Activated CD4-positive, alpha-beta T cell treated with anti-CD3 and anti-CD28 coated beads, Interleukin-2, Interleukin-4, amounts not matched to agents 100 ng/mL and 50 ng/mL, durations not matched to agents 16 hours and 8 hours (primary cell): Measurements from ENCODE around the gene DCTN2.
"Not testable (repeated sequence)": the region's sequence is repeated elsewhere in the genome, so short reads cannot be mapped to it uniquely, and the experiment has no call there.

Source experiments
- DNase-seq: peaks from one replicate; pipeline ENCODE4 v3.0.0-alpha.2; 2020; ENCODE audit warnings: low spot score

Gene DCTN2

DNA sequence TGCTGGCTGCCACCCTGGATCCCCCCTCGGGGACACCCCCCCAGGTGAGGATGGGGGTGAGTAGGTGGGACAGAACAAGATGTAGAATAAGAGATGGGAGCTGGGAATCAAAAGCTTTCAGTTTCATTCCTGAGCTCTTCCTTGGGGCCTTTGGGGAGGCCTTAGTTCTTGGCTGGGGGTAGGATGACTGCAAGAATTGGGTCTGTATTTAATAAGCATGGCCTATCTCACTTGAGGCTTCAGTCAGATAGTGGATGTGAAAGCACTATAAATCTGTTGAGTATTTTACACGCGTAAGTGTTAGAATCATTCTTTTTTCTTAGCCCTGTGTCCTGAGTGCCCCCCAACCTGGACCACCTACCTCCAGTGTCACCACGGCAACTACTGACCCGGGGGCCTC, 19.8 kb downstream of the DCTN2 start:
- DNase-seq, result no peak

DNA sequence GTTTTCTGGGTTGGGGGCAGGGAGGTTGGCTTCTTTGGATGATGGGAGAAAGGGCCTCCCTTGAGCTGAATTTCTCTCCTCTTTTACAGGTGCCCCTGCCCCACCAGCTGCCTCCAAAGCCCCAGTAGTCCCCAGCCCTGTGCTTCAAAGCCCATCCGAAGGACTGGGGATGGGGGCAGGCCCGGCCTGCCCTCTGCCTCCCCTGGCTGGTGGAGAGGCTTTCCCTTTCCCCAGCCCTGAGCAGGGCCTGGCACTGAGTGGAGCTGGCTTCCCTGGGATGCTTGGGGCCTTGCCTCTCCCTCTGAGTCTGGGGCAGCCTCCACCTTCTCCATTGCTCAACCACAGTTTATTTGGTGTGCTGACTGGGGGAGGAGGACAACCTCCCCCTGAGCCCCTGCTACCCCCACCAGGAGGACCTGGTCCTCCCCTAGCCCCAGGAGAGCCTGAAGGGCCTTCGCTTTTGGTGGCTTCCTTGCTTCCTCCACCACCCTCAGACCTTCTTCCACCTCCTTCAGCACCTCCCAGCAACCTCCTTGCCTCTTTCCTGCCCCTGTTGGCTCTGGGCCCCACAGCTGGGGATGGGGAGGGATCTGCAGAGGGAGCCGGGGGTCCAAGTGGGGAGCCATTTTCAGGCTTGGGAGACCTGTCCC, 20.4 kb downstream of the DCTN2 start:
- DNase-seq, result no peak

DNA sequence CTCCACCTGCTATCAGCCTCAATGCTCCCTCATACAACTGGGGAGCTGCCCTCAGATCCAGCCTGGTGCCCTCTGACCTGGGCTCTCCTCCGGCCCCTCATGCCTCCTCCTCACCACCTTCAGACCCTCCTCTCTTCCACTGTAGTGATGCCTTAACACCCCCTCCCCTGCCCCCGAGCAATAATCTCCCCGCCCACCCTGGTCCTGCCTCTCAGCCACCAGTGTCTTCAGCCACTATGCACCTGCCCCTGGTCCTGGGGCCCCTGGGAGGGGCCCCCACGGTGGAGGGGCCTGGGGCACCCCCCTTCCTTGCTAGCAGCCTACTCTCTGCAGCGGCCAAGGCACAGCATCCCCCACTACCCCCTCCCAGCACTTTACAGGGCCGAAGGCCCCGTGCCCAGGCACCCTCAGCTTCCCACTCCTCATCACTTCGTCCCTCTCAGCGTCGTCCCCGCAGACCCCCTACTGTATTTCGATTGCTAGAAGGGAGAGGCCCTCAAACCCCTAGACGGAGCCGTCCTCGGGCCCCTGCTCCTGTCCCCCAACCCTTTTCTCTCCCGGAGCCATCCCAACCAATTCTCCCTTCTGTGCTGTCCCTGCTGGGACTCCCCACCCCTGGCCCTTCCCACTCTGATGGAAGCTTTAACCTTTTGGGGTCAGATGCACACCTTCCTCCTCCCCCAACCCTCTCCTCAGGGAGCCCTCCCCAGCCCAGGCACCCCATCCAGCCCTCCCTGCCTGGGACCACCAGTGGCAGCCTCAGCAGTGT, 21.2 kb downstream of the DCTN2 start:
- DNase-seq, result no peak

DNA sequence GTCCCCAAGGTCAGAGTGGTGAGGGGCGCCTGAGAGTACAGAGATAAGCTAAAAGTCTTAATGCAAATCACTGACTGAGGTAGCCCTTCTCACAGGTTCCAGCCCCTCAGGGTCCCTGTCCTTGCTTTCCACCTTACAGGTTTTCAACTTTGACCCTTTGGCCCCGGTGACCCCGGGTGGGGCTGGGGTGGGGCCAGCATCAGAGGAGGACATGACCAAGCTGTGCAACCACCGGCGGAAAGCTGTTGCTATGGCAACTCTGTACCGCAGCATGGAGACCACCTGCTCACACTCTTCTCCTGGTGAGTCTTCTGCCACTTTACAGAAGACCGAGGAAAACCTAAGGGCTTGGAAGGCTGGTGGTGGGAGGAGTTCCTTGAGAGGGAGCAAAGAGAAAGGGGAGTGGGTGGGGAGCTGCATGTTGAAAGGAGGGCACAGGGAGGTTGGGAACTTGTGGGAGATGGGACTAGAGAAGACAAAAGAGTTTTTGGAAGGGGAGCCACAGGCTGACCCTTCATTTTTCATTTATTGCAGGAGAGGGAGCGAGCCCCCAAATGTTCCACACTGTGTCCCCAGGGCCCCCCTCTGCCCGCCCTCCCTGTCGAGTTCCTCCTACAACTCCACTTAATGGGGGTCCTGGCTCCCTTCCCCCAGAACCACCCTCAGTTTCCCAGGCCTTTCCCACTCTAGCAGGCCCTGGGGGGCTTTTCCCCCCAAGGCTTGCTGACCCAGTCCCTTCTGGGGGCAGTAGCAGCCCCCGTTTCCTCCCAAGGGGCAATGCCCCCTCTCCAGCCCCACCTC, 22.0 kb downstream of the DCTN2 start:
- DNase-seq, result no peak

DNA sequence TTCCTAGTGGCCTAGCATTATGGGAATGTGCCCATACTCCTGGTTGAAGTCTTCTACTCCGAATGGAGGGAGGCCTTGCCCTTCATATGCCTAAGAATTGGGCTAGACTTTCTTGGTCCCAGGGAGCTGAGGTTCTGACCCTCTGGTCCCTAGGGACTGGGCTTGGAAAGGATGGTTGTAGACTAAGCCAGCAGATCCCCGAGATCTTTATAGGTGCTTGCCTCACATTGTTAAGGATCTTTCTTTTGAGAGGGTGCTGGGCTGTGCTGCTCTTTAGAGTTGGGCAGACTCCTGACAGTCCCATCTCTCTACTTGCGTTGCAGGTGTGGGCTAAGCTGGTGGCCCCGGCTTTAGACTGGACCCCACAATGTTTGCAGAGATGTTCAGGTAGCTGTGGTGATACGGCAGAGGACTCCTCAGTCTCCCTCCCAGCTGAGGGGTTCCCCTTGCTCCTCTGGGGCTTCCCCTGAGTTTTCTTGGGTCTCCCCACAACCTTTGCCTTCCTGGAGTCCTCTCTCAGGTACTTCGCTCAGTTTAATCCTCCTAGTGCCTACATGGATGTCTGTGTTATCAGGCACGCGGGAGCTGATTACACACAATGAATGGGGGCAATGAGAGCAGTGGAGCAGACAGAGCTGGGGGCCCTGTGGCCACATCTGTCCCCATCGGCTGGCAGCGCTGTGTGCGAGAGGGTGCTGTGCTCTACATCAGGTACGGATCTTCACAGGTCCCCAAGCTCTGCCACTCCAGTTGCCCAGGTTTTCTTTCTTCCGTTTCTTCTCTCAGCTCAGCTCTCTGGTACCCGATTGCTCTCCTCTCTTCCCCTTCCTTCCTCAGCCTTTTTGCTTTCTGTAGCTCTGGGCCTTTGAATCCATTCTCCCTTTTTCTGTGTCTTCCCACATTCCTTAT, 23.0 kb downstream of the DCTN2 start:
- DNase-seq, result no peak

DNA sequence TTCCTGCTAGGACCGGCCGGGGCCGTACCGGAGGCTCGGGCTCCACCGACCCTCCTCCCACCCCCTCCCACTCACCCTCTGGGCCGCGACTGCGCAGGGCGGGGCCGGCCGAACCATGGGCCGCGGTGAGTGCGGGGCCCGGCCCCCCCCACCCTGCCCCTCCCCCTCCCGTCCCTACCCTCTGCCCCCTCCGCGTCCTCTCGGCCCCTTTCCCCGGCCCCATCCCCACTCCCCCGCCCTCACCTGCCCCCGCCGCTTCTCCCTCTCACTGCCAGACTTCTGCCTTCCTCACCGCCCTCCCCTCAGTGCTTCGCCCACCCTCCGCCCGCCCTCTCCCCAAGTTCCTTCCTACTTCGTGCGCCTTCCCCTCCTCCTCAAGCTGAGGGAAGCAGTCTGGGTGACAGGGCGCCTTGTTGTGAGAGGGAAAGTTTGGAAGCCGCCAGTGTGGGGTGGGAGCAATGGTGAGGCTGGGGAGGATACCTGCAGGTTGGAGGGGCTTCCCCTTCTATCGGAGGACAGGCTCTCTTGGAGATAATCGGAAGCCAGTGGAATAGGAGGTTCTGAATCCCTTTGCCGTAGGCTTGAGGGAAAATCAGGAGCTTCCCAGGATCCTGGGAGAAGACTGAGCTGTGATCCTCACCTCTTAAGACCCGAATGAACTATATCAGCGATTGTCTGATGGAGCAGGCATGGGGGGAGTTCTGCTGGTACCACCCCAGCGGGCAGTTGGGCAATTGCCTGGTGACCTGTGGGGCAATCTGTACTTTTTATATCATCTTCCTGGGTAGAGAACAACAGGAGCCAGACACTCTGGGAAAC, 23.9 kb downstream of the DCTN2 start:
- peak; percentile 31 for DNase-seq

DNA sequence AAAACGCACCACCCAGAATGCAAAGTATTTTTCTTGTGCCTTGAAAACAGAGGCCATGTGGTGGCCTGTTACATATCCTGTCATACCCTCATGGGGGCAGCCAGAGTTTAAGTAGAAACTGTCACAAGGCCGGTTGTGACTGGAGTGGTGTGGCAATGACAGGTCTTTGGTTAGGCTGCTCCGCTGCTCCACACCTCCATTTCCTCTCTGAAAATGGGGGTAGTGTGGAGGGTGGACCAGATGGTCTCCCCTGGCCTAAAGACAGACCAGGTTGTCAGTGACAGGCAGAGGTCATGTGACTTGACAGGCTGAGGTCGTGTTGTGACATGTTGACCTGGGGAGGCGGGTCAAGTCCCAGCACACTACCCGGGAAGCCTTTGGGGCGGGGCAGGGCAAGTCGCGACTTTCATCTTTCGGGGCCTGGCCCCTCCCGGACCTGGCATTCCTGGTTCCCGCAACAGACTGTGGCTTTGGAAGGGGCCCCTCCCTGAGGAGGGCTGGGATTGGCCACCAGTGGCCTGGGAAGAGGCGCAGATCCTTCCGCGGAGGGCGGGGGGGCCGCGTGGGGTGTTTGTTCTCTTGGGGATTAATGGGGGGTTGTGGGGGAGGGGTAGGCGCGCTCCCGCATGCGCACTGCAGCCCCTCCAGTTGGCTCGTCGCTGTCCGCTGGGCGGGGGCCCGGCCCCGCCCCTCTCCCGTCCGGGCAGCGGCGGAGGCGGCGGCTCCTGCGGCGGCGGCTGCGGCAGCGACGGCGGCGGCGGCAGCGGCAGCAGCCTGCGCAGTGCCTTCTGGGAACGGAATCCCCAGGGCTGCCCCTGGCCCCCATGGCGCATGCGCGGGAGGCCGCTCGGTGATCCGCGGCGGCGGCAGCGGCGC, 24.7 kb downstream of the DCTN2 start, which contains the start of gene MBD6:
Gene MBD6, plus strand, starts transcription at position 814 of the 876 bp plus-strand sequence. CDS start 1,480 bp downstream, outside the sequence.
- peak; percentile 87 for DNase-seq

DNA sequence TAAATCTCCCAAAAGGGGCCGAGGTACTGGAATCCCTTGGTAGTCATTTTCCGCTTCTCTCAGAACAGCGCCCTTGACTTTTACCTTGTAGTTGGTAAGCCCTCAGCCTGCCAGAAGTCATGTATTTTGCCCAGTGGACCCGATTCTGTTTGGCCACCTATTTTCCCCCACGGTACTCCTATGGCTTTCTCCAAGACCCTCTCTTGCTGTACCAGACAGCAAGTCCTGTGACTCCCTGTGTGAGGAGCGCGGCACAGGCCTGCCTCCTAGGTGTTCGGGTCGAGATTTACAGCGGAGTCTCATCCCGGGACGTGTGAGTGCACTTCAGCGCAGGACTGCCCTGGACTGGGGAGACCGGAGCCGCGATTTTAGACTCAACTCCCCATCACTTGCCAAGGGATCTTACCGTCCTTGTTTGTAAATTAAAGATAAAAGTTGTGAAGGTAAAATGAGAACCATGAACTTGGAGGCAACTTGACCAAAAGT, 25.4 kb downstream of the DCTN2 start:
- DNase-seq, result no peak

DNA sequence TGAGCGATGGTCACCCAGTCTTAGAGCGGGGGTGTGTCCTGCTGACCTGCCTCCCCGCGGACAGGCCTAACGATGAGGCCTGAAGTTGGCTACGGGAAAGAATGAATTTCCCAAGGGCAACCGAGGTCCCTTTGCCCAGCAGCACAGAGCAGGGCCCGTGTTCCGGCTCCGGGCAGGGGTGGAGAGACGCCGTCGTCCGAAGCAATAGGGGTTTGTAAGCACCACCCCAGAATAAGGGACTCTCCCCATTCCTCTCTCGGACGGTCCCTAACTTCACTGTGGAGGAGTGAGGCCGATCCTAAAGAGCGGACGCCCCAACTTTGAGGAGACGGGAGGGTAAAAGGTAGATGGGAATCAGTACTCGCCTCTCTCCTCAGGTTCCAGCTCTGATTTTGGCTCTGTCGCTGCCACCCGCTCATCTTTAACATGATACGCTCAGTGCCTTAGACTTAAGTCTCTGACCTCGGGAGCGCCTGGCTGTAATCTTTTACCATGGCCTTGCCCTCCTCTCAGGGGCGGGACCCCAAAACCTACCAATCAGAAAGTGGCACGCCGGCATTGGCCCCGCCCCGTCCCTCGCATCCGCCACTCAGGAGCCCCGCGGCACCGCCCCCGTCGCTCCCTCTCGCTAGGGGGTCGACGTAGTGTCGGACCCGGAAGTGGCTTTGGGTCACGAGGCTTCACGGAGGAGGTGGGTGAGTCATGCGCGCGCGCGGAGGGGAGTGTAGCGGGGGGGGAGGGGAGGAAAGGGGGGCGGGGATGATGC, 26.8 kb downstream of the DCTN2 start, which contains the start of gene DDIT3:
Gene DDIT3, minus strand, starts transcription at position 462 of the 766 bp plus-strand sequence. CDS start 3,108 bp downstream, outside the sequence.
- DNase-seq, result peak; percentile 99

DNA sequence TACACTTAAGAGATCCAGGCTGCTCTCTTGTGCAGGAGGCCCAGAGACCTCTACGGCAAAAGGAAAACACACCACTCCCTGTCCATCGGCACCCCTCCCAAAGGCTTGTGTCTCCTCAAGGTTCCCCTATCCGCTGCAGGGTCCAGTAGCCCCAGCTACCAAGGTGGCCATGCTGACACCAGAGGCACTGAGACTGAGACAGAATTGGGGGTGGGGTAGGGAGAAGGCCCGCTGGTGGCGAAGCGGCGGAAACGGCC, 27.3 kb downstream of the DCTN2 start:
- DNase-seq, result peak; percentile 35

DNA sequence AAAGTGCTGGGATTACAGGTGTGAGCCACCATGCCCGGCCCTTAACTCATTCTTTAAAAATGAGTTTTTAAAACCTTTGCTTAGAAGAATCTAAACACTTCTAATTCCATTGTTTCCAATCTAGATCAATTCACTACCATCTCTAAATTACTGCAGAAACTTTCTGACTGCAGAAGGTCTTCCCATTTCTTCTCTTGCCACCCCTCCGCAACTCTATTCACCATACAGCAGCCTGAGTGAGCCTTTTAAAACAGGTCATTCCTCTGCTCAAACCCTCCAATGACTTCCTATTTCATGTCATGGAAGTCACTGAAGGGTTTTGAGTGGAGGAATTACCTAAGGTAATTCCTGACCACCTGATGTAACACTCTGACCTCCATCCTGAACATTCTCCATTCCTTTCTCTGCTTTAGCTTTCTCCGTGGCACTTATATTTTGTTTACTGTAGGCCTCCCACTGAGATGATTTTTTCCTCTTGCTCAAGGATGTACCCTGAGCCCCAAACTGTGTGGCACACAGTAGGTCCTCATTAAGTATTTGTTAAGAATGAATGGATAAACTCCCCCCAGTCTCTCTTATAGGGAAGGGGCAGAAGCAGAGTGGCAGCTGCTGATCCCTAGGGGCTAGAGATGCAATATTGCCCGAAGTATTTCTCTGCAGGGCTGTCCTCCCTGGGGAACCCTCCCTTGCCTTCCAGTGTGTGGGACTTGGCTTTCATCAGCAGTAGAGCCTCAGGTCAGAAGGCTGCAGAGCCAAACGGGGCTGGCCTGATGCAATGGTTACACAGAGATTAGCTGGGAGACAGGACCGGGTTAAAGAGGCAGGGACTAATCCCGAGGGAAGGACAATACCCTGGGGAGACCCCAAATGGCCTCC, 27.8 kb downstream of the DCTN2 start:
- DNase-seq, result peak; percentile 18

DNA sequence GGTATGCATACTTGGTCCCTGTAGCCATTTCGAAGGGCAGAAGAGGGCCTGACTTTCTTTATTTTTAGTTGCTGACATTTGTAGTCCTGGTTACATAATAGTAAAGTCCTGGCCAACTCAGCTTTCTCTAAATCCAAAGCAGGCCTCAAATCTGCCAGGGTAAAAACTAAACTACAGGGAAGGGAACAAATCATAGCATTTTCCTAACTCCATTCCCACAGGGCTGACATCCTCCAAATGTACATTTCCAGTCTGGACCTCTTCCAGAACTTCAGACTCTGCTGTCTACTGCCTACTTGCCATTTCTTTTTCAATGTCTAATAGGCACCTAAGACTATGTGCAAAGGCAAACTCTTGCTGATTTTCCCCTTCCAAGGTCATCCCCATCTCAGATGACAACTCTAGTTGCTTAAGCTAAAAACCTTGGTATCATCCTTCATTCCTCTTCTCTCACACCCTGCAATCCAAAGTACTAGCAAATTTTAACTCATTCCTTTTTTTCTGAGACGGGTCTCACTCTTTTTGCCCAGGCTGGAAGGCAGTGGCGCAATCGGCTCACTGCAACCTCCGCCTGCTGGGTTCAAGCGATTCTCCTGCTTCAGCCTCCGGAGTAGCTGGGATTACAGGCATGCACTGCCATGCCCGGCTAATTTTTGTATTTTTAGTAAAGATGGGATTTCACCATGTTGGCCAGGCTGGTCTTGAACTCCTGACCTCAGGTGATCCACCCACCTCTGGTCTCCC, 28.6 kb downstream of the DCTN2 start:
- DNase-seq, result no peak

DNA sequence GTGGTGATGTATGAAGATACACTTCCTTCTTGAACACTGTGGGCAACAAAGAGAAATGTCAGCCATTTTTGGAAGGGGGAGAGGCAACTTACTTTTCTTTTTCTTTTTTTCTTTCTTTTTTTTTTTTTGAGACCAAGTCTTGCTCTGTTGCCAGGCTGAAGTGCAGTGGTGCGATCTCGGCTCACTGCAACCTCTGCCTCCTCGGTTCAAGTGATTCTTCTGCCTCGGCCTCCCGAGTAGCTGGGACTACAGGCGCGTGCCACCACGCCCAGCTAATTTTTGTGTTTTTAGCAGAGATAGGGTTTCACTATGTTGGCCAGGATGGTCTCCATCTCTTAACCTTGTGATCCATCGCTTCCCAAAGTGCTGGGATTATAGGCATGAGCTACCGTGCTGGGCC, 29.3 kb downstream of the DCTN2 start:
- DNase-seq, result not testable (repeated sequence)

DNA sequence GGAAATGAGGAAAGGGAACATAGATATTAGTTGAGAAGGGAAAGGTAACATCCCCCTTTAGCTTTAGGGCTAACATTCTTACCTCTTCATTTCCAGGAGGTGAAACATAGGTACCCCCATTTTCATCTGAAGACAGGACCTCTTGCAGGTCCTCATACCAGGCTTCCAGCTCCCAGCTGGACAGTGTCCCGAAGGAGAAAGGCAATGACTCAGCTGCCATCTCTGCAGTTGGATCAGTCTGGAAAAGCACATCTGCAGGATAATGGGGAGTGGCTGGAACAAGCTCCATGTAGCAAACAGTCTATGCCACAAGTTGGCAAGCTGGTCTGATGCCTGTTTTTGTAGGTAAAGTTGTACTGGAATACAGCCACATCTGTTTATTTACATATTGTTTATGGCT, 29.8 kb downstream of the DCTN2 start:
- no peak for DNase-seq

DNA sequence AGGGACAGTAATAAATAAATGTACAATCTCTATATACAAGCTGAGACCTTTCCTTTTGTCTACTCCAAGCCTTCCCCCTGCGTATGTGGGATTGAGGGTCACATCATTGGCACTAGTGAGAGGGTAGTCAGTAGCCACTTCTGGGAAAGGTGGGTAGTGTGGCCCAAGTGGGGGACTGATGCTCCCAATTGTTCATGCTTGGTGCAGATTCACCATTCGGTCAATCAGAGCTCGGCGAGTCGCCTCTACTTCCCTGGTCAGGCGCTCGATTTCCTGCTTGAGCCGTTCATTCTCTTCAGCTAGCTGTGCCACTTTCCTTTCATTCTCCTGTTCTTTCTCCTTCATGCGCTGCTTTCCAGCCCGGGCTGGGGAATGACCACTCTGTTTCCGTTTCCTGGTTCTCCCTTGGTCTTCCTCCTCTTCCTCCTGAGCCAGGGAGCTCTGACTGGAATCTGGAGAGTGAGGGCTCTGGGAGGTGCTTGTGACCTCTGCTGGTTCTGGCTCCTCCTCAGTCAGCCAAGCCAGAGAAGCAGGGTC, 30.3 kb downstream of the DCTN2 start:
- DNase-seq, result no peak

DNA sequence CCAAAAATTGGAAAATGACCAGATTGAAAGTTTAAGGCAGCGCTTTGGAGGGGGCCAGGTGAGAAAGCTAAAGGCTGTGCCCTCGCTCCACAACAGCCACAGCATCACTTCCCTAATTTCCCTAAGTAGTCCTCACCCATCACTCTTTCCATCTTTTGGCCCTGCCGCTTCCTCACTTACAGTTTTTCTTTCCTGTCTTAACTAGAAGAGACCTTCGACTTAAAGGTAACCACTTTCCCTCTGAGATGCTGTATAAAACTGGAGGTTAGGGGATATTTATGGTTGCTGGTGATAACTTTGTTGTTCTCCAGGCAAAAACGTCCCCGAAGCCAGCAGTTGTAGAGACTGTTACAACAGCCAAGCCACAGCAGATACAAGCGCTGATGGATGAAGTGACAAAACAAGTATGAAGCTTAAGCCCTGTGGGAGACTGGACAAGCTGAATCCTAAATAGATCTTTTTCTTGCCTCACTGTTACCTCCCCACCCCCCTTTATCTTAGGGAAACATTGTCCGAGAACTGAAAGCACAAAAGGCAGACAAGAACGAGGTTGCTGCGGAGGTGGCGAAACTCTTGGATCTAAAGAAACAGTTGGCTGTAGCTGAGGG, 31.0 kb downstream of the DCTN2 start:
- no peak for DNase-seq
